K562 (cell line): ENCODE results near the gene TTLL3. TPM values are rescaled to one million over a fixed set of nuclear protein-coding genes. Genes with fewer than 3 reads are reported as not detected.

Experiments
- ARID1B ChIP-seq: fragments of 450-650 bp; IDR thresholded peaks from 2 replicates; pipeline ENCODE4 v1.6.1; 2016; ENCODE audit warnings: antibody characterized with exemption, mild to moderate bottlenecking, inconsistent platforms
- JUND ChIP-seq, 2 experiments: IDR thresholded peaks; 2 replicates in 1 of 2; 3 replicates in 1 of 2; pipeline ENCODE4 v1.6.1; 2011; ENCODE audit warnings: borderline replicate concordance in 2 of 2, low read depth in 2 of 2, low read length in 2 of 2, improper control_type of control experiment in 1 of 2, missing biosample characterization in 1 of 2, missing genetic modification characterization in 1 of 2, missing genetic modification reagents in 1 of 2
- MXI1 ChIP-seq: IDR thresholded peaks from 2 replicates; pipeline ENCODE4 v1.6.1; 2011; ENCODE audit warnings: low read depth, mild to moderate bottlenecking, improper control_type of control experiment, low read length
- POLR2G ChIP-seq: fragments of 200-400 bp; formaldehyde crosslinking; IDR thresholded peaks from 2 replicates; pipeline ENCODE4 v1.6.1; 2017; ENCODE audit warnings: low read depth, mild to moderate bottlenecking, antibody characterized with exemption, low read length, moderate library complexity
- ZFP91 ChIP-seq: sonication (generic); formaldehyde crosslinking; IDR thresholded peaks from 2 replicates; pipeline ENCODE4 v1.8.0; 2022; ENCODE audit warnings: mild to moderate bottlenecking, missing genetic modification reagents
- ZHX1 ChIP-seq: fragments of 150-350 bp; conservative IDR thresholded peaks from 2 replicates; pipeline ENCODE4 v1.6.1; 2014; ENCODE audit warnings: low read length
- polyA plus RNA-seq, 8 experiments: library from polyadenylated mRNA; depleted of rRNA in 4 of 8; stranded (reverse) in 5 of 8; unstranded in 3 of 8; fragments of >200 nt; fragmentation: Nextera tagmentation in 2 of 8; fragmentation: Illumina TruSeq in 1 of 8; extraction: Ambion mirVana in 2 of 8; extraction: Trizol in 1 of 8; gene quantifications; 2 replicates each; pipeline versions ENCODE4 v1.2.1 to v1.2.3, GENCODE V29; 2011 to 2014; ENCODE audit warnings: inconsistent platforms in 1 of 8, missing spikeins in 1 of 8
- total RNA-seq, 7 experiments: library from RNA; depleted of rRNA in 6 of 7; stranded (reverse); fragments of >200 nt in 6 of 7; fragmentation: Illumina TruSeq in 2 of 7; extraction: Trizol in 2 of 7; gene quantifications; 2 replicates each; pipeline versions ENCODE4 v1.2.1 to v1.2.3, GENCODE V29; 2011 to 2021; ENCODE audit warnings: low replicate concordance in 1 of 7

TTLL3 gene
- total and polyA plus RNA-seq, 9 of the 15 experiments (the other 6 are each of a cell fraction or from before 2014, with no cell fraction given): 8.9 to 106 (median 33.2) TPM

DNA sequence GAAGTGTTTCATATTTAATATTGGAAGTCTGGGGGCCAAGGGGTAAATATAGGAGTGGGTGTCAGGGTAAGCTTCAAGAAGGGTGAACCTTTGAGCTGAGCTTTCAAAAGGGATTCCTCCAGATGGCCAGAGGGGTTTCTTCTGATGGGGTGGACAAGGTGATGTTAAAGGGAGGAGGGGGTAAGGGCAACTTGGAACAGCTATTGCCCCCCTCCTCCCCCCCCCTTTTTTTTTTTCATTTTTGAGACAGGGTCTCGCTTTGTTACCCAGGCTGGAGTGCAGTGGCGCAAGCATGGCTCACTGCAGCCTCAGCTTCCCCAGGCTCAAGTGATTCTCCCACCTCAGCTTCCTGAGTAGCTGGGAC, 2.1 kb upstream of the TTLL3 start (continued):
- TF ChIP-seq JUND (IDR thresholded peaks at IDR 0.05; ENCODE audit: borderline replicate concordance, low read depth, low read length) (no peak), JUND (tag; IDR thresholded peaks at IDR 0.05; ENCODE audit: borderline replicate concordance, low read depth, low read length) (no peak), POLR2G (peak; percentile 41; the same call in 1 of the 2 replicates), ZFP91 (CRISPR knock-in tag) (no peak), ARID1B (no peak), MXI1 (no peak), ZHX1 (no peak)
- TF ChIP-seq, all 486 proteins: peak for 5
